ENCODE measurements around the gene SPIRE1.

DNA sequence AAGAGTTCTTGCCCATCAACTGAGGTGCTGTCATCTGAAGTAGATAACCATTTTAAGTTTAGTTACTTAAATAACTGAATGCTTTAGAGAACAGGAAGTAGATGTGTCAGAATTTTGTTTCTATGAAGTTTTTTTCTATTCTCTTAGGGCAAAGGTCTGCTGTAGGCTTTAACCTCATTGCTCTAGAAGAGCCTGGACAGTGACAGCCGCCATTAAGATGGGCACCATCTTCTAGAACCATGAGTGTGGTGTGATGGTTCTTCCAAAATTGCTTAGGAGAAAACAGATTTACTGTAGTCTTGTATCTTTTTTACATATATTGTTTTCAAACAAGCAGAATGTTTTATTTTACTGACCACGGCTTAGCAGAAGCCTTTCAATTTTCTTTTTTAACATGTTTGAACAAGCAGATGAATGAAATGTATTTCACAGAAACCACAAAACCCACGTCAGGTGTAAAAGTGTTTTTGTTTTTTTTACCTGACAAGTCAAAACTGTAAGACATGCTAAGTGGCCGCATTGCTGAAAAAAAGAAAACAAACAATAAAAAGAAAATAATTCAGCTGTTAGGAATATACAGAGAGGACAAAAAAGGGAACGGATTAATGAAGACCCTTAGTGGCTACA, 172.3 kb downstream of the SPIRE1 start:
- TF ChIP-seq CTCF (IDR thresholded peaks at IDR 0.05), result no peak
- TF ChIP-seq POLR2A (IDR thresholded peaks at IDR 0.05), result no peak
- TF ChIP-seq POLR2AphosphoS5 (IDR thresholded peaks at IDR 0.05; ENCODE audit: insufficient read depth in 1 of 2, low read depth in 1 of 2), result no peak
